GM18499 (cell line): ENCODE measurements around the gene CABP4.
A peak's percentile ranks its signal among the peaks of the same experiment; 100 is the strongest.
"Not testable (repeated sequence)": the region's sequence is repeated elsewhere in the genome, so short reads cannot be mapped to it uniquely, and the experiment has no call there.

ENCODE experiments used
- ATAC-seq: cut with Tn5 transposase; IDR thresholded peaks from one replicate; pipeline ENCODE4 v1.9.1; 2021; ENCODE audit warnings: moderate number of reproducible peaks; ENCODE audit not compliant: insufficient read depth, unreplicated experiment

Gene CABP4

DNA sequence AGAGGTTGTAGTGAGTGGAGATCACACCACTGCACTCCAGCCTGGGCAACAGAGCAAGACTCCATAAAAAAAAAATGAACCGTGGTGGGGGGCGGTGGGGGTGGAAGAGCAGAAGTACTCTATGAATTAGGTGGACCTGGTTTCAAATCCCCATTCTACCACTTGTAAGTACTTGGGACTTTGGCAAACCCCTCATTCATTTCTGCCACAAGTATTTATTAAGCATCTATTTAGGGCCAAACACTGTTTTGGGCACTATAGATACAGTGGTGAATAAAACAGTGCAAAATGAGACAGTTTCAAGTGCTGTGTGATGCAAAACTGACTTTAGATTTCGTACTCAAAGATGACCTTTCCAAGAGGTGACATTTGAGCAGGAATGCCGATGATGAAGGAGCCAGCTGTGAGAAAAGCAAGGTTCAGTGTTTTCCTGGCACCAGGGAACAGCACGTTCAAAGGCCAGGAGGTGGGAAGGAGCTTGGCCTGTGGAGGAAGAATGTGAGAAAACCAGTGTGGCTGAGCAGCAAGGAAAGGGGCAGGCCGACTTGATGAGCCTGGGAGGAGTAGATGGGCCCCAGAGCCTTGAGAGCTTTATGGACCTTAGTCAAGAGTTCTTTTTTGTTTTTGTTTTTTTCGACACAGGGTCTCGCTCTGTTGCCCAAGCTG lies 15.3 kb downstream of the CABP4 start:
- no peak for ATAC-seq

GRCh38 chr11:67472882-67473281 lies 17.7 kb downstream of the CABP4 start:
- ATAC-seq, result no peak

- ATAC-seq, result not testable (repeated sequence)
Measured at GRCh38 chr11:67476692-67477091, 21.5 kb downstream of the CABP4 start.

DNA sequence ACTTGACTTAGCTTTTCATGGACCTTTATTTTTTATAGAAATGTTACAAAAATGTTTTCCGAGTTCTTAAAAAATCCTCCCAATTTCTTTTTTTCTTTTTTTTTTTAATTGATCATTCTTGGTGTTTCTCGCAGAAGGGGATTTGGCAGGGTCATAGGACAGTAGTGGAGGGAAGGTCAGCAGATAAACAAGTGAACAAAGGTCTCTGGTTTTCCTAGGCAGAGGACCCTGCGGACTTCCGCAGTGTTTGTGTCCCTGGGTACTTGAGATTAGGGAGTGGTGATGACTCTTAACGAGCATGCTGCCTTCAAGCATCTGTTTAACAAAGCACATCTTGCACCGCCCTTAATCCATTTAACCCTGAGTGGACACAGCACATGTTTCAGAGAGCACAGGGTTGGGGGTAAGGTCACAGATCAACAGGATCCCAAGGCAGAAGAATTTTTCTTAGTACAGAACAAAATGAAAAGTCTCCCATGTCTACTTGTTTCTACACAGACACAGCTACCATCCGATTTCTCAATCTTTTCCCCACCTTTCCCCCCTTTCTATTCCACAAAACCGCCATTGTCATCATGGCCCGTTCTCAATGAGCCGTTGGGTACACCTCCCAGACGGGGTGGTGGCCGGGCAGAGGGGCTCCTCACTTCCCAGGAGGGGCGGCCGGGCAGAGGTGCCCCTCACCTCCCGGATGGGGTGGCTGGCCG lies 22.3 kb downstream of the CABP4 start:
- not testable (repeated sequence) for ATAC-seq

GRCh38 chr11:67482275-67482826 lies 27.2 kb downstream of the CABP4 start:
- no peak for ATAC-seq

DNA sequence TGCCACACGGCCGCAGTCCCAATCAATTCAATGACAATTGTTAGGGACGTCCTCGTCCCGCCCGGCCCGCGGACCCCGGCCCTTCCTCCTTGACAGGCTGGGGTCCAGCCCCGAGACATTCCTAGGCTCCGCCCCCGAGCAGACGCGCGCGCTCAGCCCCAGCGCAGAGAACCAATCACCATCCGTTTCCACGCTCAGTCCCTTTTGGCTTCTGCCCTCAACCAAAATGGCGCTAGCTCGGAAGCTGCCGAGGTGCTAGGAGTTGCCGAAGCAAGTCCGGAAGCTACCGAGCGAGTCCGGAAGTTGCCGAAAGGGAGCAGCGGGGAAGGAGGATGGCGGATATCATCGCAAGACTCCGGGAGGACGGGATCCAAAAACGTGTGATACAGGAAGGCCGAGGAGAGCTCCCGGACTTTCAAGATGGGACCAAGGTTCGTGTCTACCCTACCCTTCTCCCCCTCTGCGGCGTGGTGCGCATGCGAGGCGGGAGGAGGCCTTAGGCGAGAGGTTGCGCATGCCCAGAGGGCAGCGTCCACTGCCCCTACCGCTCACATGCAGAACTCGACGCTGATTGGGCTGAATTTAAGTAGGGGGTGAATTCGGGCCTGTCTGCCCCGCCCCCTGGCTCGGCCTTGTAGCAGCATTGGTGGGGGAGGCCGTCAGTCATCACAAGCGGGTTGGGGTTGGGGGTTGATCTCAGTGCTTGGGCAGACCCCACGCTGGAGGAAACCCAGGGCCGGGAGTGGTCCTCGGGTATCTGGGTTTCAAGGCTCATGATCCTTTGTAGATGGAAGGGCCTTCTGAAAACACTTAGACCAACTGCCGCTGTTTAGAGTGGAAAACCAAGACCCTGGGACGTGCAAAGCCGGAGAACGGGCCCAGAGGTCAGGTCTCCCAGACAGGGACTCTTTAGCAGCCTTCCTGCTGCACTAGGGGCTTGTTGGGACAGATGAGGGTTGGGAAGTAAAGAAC lies 28.0 kb downstream of the CABP4 start, which contains the start of gene AIP:
TSS of gene AIP (plus strand) at position 200 of the 972 bp plus-strand sequence. CDS start at position 333, 133 bp downstream.
- peak; percentile 47 for ATAC-seq

DNA sequence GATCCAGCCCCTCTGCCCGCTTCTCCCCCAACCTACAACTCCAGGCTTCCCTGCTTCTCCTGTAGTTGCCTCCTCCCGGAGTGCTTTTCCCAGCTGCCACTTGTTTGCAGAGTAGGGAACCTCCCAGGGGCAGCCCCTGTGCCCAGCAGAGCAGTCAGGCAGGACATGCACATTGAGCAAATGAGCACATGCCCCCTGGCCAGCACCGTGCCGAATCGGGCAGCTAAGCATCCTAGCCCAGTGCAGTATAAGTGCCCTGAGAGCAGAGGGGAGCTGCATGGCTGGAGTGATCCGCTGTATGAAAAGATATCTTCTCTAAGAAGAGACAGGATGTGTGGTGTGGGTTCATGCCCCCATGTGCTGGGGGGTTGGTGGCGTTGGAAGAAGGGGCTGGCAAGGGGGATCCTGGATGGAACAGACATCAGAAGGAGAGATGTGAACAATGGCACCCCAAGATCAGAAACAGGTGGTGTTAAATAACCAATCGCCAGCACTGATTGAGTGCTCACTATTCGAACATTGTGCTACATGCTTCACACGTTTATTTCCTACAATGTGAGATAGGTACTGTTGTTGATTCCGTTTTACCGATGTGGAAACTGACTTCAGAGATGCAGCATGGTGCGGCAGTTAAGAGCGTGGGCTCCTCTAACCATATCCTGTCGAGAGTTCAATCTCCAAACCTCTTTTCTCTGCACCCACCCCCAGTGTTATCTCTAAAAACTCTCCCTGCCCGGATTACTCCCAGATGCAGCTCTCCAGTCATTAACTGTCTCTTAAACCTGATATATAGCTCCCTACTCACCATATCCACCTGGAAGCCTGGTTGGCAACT lies 28.9 kb downstream of the CABP4 start:
- no peak for ATAC-seq

DNA sequence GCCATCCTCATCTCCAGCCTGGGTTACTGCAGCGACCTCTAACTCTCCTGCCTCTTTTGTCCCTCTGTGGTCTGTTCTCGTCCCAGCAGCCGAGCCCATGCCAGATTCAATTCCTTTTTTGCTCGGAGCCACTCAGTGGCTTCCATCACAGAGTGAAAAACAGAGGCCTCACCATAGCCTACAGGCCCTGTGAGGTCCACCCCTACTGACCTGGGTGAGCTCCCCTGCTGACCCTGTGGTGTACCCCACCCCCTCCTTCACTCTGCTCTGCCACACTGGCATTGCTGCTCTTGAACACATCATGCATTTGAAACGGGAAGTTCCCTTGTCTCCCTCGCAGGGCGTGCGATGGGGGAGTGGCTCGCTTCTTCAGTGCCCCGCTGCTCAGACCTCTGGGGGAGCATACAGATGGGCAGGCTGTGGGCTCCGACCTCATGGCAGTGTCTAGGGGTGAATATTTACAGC lies 29.7 kb downstream of the CABP4 start:
- no peak for ATAC-seq

DNA sequence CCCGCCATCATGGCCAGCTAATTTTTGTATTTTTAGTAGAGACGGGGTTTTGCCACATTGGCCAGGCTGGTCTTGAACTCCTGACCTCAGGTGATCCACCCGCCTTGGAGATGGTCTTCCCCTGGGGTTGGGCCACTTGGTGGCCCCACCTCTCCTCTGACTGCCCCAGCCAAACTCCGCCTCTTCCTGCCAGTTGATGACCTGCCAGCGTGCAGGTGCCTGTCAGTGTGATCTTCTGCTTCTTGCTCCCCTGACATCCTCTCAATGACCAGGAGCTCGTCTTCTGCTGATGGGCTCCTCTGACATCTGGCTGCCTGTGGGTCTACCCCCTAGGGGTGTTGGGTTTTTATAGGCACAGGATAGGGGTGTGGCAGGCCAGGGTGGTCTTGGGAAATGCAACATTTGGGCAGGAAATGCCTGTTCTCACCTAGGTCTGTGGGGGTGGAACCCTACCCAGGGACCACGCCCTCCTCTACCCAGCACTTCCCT lies 30.8 kb downstream of the CABP4 start:
- ATAC-seq, result not testable (repeated sequence)

DNA sequence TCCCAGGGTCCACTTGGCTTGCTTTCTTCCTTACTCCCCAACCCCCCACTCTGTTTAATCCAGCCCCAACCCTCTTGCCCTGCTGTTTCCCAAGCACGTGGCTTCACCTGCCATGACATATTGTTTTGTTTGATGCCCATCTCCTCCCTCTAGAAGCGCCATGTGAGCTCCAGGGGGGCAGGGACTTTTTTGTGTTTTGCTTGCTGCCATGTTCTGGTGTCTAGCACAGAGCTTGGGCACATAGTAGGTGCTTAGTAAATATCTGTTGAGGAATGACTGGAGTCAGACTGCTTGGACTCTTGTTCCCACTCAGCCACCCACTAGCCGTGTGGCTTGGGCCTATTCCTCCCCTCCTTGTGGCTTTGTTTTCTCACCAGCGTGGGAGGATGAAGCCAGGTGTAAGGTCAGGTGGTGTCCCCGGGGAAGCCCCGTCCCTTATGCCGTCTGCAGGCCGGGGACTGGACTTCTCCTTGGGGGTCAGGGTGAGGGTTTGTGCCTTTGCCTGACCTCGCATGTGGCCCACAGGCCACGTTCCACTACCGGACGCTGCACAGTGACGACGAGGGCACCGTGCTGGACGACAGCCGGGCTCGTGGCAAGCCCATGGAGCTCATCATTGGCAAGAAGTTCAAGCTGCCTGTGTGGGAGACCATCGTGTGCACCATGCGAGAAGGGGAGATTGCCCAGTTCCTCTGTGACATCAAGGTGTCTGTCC lies 31.5 kb downstream of the CABP4 start:
- no peak for ATAC-seq

- no peak for ATAC-seq
Measured at GRCh38 chr11:67489203-67489884, 34.2 kb downstream of the CABP4 start.

GRCh38 chr11:67489885-67490726 lies 35.0 kb downstream of the CABP4 start:
- ATAC-seq, result no peak

- no peak for ATAC-seq
Measured at GRCh38 chr11:67490727-67491065, 35.5 kb downstream of the CABP4 start.

- no peak for ATAC-seq
Measured at GRCh38 chr11:67491276-67492068, 36.3 kb downstream of the CABP4 start.

DNA sequence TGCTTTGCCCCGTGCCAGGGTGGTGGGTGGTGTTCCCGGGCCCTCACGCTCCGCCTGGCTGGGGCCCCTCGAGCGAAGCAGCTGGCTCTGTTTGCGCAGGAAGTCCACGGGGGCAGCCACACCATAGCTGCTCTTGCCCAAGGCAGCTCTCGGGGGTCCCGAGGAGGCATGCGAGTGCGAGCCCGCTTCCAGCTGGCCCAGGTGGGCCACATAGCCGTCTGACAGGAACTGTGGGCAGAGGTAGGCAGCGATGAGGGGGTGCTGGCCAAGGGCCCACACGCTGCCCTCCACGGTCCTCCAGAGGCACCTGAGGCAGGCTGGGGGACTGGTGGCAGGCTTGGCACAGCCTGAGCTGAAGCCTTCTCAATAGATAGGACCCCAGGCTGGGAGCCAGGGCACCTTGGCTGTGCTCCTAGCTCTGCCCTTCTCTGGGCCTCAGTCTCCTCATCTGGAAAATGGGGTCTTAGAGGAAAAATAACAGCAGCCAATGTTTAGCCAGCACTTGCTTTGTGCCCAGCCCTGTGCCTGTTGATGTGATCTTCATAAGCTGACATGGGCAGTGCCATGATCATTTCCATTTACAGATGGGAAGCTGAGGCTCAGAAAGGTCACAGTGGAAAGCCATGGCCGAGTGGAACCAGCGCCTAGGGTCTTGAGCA lies 37.0 kb downstream of the CABP4 start:
- no peak for ATAC-seq
